Activated B cell treated with CpG ODN at 0.5 μM for 24 hours (primary cell): ENCODE results near the gene SNAPC4. TPM values are rescaled to one million over a fixed set of nuclear protein-coding genes. Genes with fewer than 3 reads are reported as not detected.

Experiments
- ATAC-seq: fragments of 200-7000 bp; cut with Tn5 transposase; one replicate; pipeline ENCODE4 v1.10.0; 2021; ENCODE audit warnings: low read depth, mild to moderate bottlenecking, moderate library complexity
- CTCF ChIA-PET: fragments of 350-600 bp; sonication (Branson Sonifier 250); formaldehyde crosslinking; loops from one replicate; lab custom pipeline; 2021; ENCODE audit warnings: antibody characterized with exemption; lab: Charles Lee
- POLR2A ChIA-PET: fragments of 350-600 bp; sonication (Branson Sonifier 250); formaldehyde crosslinking; loops from one replicate; lab custom pipeline; 2021; ENCODE audit warnings: antibody characterized with exemption; lab: Charles Lee
- DNase-seq: peaks from one replicate; pipeline ENCODE4 v3.0.0; 2022
- H3K27ac Mint-ChIP-seq: one replicate; pipeline ENCODE4 v1.8.0; 2020; ENCODE audit warnings: mixed read lengths
- H3K27me3 Mint-ChIP-seq: one replicate; pipeline ENCODE4 v1.8.0; 2021; ENCODE audit warnings: mixed read lengths
- H3K36me3 Mint-ChIP-seq: one replicate; pipeline ENCODE4 v1.8.0; 2021; ENCODE audit warnings: low read depth, mixed read lengths
- H3K4me1 Mint-ChIP-seq: one replicate; pipeline ENCODE4 v1.8.0; 2021; ENCODE audit warnings: mixed read lengths
- H3K4me3 Mint-ChIP-seq: one replicate; pipeline ENCODE4 v1.8.0; 2020; ENCODE audit warnings: mild to moderate bottlenecking, mixed read lengths
- H3K9me3 Mint-ChIP-seq: one replicate; pipeline ENCODE4 v1.8.0; 2020; ENCODE audit warnings: mixed read lengths
- intact Hi-C: fragments of 100-400 bp; cut with micrococcal nuclease; formaldehyde crosslinking; loops from one replicate; pipeline ENCODE4 v1.15.1; 2024
- total RNA-seq: library from RNA; stranded (reverse); gene quantifications from 2 replicates; pipeline ENCODE4 v1.2.3, GENCODE V29; 2022
- TF ChIP-seq, protein P1 (sequence below): fragments of 200-600 bp; IDR thresholded peaks from one replicate; pipeline ENCODE4 v1.8.0; 2022; ENCODE audit warnings: antibody characterized with exemption, mild to moderate bottlenecking

The SNAPC4 gene
- total RNA-seq, 1 donor from 2014 or later, result 22.2 TPM

DNA sequence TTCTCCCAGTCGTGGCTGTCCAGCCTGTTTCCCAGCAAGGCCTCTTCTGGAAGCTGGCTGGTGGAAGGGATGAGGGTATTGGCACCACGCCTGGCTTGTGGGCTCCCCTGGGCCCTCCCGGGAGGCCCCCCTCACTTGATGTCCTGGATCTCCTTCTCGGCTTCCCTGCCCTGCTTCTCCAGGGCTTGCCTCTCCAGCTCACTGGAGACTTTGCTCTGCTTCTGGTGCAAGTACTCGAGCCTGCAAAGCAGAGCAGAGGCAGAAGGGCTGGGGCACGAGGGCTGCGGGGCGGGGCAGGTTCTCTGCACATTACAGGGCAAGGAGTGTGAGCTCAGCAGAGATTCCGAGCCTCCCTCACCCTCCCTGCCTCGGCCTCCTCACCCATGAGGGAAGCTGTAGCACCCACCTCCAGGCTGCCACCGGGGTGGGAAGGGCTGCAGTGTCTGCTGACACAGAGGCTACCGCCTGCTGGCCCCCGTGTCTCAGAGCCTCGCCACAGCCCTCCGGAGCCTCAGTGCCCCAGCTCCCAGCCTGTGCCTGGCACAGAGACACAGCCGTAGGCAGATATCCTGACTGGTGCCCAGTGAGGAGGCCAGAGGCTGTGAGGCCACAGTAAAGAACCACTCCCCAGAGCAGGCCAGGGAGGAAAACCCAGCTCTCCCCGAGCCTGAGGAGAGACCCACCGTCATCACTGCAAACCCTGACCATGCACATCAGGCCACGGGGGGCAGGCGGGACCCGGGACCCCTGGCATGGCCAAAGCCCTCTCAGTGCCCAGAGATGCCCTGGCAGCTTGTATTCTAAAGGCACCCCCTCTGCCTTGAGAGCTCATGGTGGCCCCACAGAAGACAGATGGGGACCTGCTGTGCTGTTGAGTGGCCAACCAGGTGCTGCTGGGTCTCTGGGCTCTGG is 7.2 kb downstream of the SNAPC4 start:
- Mint-ChIP-seq H3K27ac (no peak overlapping the region), H3K36me3 (peaks cover 78% of the 10 kb centered on the region), H3K4me1 (no peaks in the 10 kb centered on the region), H3K27me3 (no peaks in the 10 kb centered on the region), H3K9me3 (no peaks in the 10 kb centered on the region), H3K4me3 (no peak overlapping the region)
- DNase-seq (no peak), ATAC-seq (no peak)
- CTCF ChIA-PET, result interaction anchor here (0.8 kb wide), 1 partner anchor 26 kb away, joined by 3 read pairs; no protein-coding TSS in a partner anchor
- TF ChIP-seq, protein P1, sequence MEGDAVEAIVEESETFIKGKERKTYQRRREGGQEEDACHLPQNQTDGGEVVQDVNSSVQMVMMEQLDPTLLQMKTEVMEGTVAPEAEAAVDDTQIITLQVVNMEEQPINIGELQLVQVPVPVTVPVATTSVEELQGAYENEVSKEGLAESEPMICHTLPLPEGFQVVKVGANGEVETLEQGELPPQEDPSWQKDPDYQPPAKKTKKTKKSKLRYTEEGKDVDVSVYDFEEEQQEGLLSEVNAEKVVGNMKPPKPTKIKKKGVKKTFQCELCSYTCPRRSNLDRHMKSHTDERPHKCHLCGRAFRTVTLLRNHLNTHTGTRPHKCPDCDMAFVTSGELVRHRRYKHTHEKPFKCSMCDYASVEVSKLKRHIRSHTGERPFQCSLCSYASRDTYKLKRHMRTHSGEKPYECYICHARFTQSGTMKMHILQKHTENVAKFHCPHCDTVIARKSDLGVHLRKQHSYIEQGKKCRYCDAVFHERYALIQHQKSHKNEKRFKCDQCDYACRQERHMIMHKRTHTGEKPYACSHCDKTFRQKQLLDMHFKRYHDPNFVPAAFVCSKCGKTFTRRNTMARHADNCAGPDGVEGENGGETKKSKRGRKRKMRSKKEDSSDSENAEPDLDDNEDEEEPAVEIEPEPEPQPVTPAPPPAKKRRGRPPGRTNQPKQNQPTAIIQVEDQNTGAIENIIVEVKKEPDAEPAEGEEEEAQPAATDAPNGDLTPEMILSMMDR, result no peak
- POLR2A ChIA-PET, result interaction anchor here (0.6 kb wide), 1 partner anchor 295 kb away, joined by 3 read pairs; no protein-coding TSS in a partner anchor
- intact Hi-C loops, result no loop called here

GRCh38 chr9:136391737-136392537 is 8.0 kb downstream of the SNAPC4 start:
- TF ChIP-seq, protein P1, result no peak
- DNase-seq, result no peak
- CTCF ChIA-PET, result interaction anchor here (0.8 to 0.9 kb wide), 2 partner anchors 25 to 28 kb away, joined by 3 read pairs; partner anchors contain the start of gene DNLZ
- no peak for ATAC-seq
- H3K27me3 Mint-ChIP-seq, result no peaks in the 10 kb centered on the region
- intact Hi-C loops, result no loop called here
- H3K4me3 Mint-ChIP-seq, result no peak overlapping the region
- POLR2A ChIA-PET, result interaction anchor here (1.0 to 1.6 kb wide), 2 partner anchors 22 to 29 kb away, joined by 3 to 5 read pairs; partner anchors contain the start of gene DNLZ
- no peaks in the 10 kb centered on the region for H3K4me1 Mint-ChIP-seq
- H3K36me3 Mint-ChIP-seq, result peaks cover 80% of the 10 kb centered on the region
- no peaks in the 10 kb centered on the region for H3K9me3 Mint-ChIP-seq
- no peak overlapping the region for H3K27ac Mint-ChIP-seq

DNA sequence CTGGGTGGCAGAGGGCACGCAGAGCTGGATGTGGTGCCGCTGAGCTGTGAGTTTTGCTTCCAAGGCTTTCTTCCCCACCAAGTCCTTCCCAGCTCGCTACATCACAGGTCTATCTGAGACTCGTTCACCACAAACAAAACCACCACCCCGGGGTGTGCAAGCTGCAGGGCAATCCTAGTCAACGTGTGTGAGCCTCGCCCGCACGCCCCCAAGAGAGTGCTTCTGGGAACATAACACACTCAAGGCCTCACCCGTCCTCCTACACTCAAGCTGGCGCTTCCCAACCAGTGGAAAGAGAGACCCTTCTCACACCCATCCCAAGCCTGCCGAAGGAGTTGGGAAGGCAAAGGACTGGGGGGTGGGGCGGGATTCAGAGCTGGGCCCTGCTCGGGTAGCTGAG is 10.6 kb downstream of the SNAPC4 start:
- Mint-ChIP-seq H3K4me1 (no peaks in the 10 kb centered on the region), H3K4me3 (no peak overlapping the region), H3K9me3 (no peaks in the 10 kb centered on the region), H3K27me3 (no peaks in the 10 kb centered on the region), H3K36me3 (peaks cover 79% of the 10 kb centered on the region), H3K27ac (no peak overlapping the region)
- intact Hi-C loops, result no loop called here
- CTCF ChIA-PET, result interaction anchor here (1.3 kb wide), 1 partner anchor 8 kb away, joined by 3 read pairs; no protein-coding TSS in a partner anchor
- TF ChIP-seq, protein P1, result no peak
- no peak for ATAC-seq
- POLR2A ChIA-PET, result interaction anchor here (1.0 kb wide), 1 partner anchor 14 kb away, joined by 3 read pairs; no protein-coding TSS in a partner anchor
- no peak for DNase-seq

DNA sequence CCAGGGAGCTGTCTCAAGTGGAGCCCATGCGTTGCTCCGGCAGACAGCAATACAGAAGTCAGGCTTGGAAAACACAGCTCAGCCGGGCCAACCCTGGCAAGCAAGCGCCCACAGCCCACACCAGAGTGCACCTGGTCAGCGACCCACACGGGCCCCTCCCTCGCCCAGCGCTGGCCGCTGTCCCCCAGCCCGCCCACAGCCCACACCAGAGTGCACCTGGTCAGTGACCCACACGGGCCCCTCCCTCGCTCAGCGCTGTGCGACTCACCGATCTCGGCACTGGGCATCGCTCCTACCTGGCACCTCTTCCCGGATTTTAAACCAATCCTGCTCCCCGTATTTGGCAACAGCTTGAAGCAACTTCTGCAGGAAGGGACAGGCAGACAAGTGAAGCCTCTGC is 12.8 kb downstream of the SNAPC4 start:
- DNase-seq (no peak), ATAC-seq (no peak)
- no peaks in the 10 kb centered on the region for H3K27me3 Mint-ChIP-seq
- H3K4me3 Mint-ChIP-seq, result no peak overlapping the region
- TF ChIP-seq, protein P1, result no peak
- no peaks in the 10 kb centered on the region for H3K4me1 Mint-ChIP-seq
- POLR2A ChIA-PET, result no interaction called here
- CTCF ChIA-PET, result no interaction called here
- intact Hi-C loops, result no loop called here
- H3K9me3 Mint-ChIP-seq, result no peaks in the 10 kb centered on the region
- H3K36me3 Mint-ChIP-seq, result peaks cover 78% of the 10 kb centered on the region
- no peak overlapping the region for H3K27ac Mint-ChIP-seq
